H1 (cell line): ENCODE results near the gene WDR1. TPM values are rescaled to one million over a fixed set of nuclear protein-coding genes. Genes with fewer than 3 reads are reported as not detected.

ENCODE experiments used
- ATF3 ChIP-seq: IDR thresholded peaks from 2 replicates; pipeline ENCODE4 v1.6.1; 2011; ENCODE audit warnings: low read depth, mild to moderate bottlenecking, low read length; ENCODE audit not compliant: insufficient read depth
- CEBPB ChIP-seq: IDR thresholded peaks from 2 replicates; pipeline ENCODE4 v1.6.1; 2012; ENCODE audit warnings: low read depth, low read length
- CHD7 ChIP-seq: fragments of 300-600 bp; sonication (generic); IDR thresholded peaks from 2 replicates; pipeline ENCODE4 v1.7.1; 2012; ENCODE audit warnings: low read length, moderate library complexity, mild to moderate bottlenecking, inconsistent platforms; ENCODE audit not compliant: insufficient replicate concordance
- EGR1 ChIP-seq: IDR thresholded peaks from 2 replicates; pipeline ENCODE4 v1.6.1; 2011; ENCODE audit warnings: low read depth, low read length, borderline replicate concordance
- EZH2 ChIP-seq: fragments of 200-600 bp; sonication (generic); IDR thresholded peaks from 2 replicates; pipeline ENCODE4 v1.7.1; 2012; ENCODE audit warnings: low read depth, mild to moderate bottlenecking, moderate library complexity, low read length, inconsistent platforms; ENCODE audit not compliant: severe bottlenecking
- HDAC6 ChIP-seq: IDR thresholded peaks from one replicate; pipeline ENCODE4 v1.7.1; 2012; ENCODE audit warnings: low read depth, mild to moderate bottlenecking, inconsistent platforms, low read length, moderate library complexity
- NANOG ChIP-seq: IDR thresholded peaks from 2 replicates; pipeline ENCODE4 v1.6.1; 2011; ENCODE audit warnings: low read length, low read depth, mild to moderate bottlenecking, inconsistent platforms; ENCODE audit not compliant: insufficient read depth, poor library complexity, severe bottlenecking
- POLR2A ChIP-seq, 2 experiments: IDR thresholded peaks; 1 replicate in 1 of 2; 2 replicates in 1 of 2; pipeline ENCODE4 v1.6.1; 2011; ENCODE audit warnings: low read depth in 2 of 2, low read length in 2 of 2, mild to moderate bottlenecking in 2 of 2; ENCODE audit errors: control extremely low read depth in 1 of 2
- SP1 ChIP-seq: IDR thresholded peaks from 2 replicates; pipeline ENCODE4 v1.6.1; 2011; ENCODE audit warnings: low read depth, low read length
- TEAD4 ChIP-seq: IDR thresholded peaks from 2 replicates; pipeline ENCODE4 v1.6.1; 2012; ENCODE audit warnings: low read depth, low read length, inconsistent platforms, mixed read lengths
- polyA plus RNA-seq, 7 experiments: library from polyadenylated mRNA; depleted of rRNA in 3 of 7; stranded (reverse) in 5 of 7; unstranded in 2 of 7; fragments of >200 nt in 5 of 7; fragments of 200-250 nt in 2 of 7; gene quantifications; 1 replicate in 5 of 7; 2 replicates in 1 of 7; 4 replicates in 1 of 7; pipeline versions ENCODE4 v1.2.1 to v1.2.3, GENCODE V29; 2011 to 2013; ENCODE audit warnings: missing spikeins in 2 of 7, mixed read lengths in 2 of 7
- total RNA-seq: library from RNA; stranded (reverse); fragmentation: NEBNext Ultra II Directional; extraction: Animal tissue kit (Norgen Biotek cat#: 25700); gene quantifications from 2 replicates; pipeline ENCODE4 v1.2.1, GENCODE V29; 2021

WDR1 gene
- total and polyA plus RNA-seq, 2 of the 8 experiments (the other 6 are each of a cell fraction or from before 2014, with no cell fraction given): 315 to 377 TPM

- no peak for TF ChIP-seq CHD7
- no peak; a peak in 1 of 3 replicates for TF ChIP-seq POLR2A (IDR thresholded peaks at IDR 0.05; ENCODE audit: control extremely low read depth in 1 of 2, low read depth in 2 of 2, low read length in 2 of 2)
- TF ChIP-seq HDAC6: no peak
- TF ChIP-seq TEAD4: no peak
- TF ChIP-seq EGR1: no peak
- no peak for TF ChIP-seq SP1
- no peak for TF ChIP-seq CEBPB
- no peak for TF ChIP-seq NANOG
- TF ChIP-seq ATF3: no peak
- no peak for TF ChIP-seq EZH2
Observed at GRCh38 chr4:10092481-10093270, 23.9 kb downstream of the WDR1 start (continued).
